ENCODE data around the gene GADL1.

The GADL1 gene

GRCh38 chr3:30918761-30919160 is 24.3 kb upstream of the GADL1 start:
- DNase-seq: no peak
- H3K36me3 ChIP-seq: no peaks in the 10 kb centered on the region
- no peak overlapping the region for H3K27ac ChIP-seq
- H3K4me3 ChIP-seq: no peak overlapping the region
- peaks cover 0 to 7% (median 0%) of the 10 kb centered on the region in 4 donors for H3K4me1 ChIP-seq
- no peak for TF ChIP-seq CTCF (IDR thresholded peaks at IDR 0.05)
- H3K9me3 ChIP-seq: no peaks in the 10 kb centered on the region
- intact Hi-C loops (cut with DNase I; ENCODE audit: low total_unique reads): no loop called here
- no peaks in the 10 kb centered on the region for H3K27me3 ChIP-seq

- no peaks in the 10 kb centered on the region for H3K9me3 ChIP-seq
- TF ChIP-seq CTCF (IDR thresholded peaks at IDR 0.05): no peak
- no peaks in the 10 kb centered on the region for H3K27me3 ChIP-seq
- intact Hi-C loops (cut with DNase I; ENCODE audit: low total_unique reads): no loop called here
- H3K4me1 ChIP-seq: peaks cover 0 to 2% (median 0%) of the 10 kb centered on the region in 4 donors
- DNase-seq: no peak
- H3K36me3 ChIP-seq: no peaks in the 10 kb centered on the region
- H3K4me3 ChIP-seq: no peak overlapping the region
- no peak overlapping the region for H3K27ac ChIP-seq
Measured at GRCh38 chr3:30915782-30916181, 21.3 kb upstream of the GADL1 start.

- Histone ChIP-seq H3K36me3 (no peaks in the 10 kb centered on the region), H3K4me3 (no peak overlapping the region), H3K9me3 (no peaks in the 10 kb centered on the region), H3K27me3 (no peaks in the 10 kb centered on the region), H3K27ac (no peak overlapping the region), H3K4me1 (no peaks in the 10 kb centered on the region)
- intact Hi-C loops (cut with DNase I; ENCODE audit: low total_unique reads): no loop called here
- no peak for TF ChIP-seq CTCF (IDR thresholded peaks at IDR 0.05)
- no peak for DNase-seq
Measured at GRCh38 chr3:30914696-30915095, 20.2 kb upstream of the GADL1 start.

- Histone ChIP-seq H3K9me3 (no peaks in the 10 kb centered on the region), H3K4me3 (no peak overlapping the region), H3K36me3 (no peaks in the 10 kb centered on the region), H3K27ac (no peak overlapping the region), H3K27me3 (no peaks in the 10 kb centered on the region), H3K4me1 (no peaks in the 10 kb centered on the region)
- no peak for DNase-seq
- TF ChIP-seq CTCF (IDR thresholded peaks at IDR 0.05): no peak
- intact Hi-C loops (cut with DNase I; ENCODE audit: low total_unique reads): no loop called here
Measured at GRCh38 chr3:30913176-30913575, 18.7 kb upstream of the GADL1 start.

- no peaks in the 10 kb centered on the region for H3K4me1 ChIP-seq
- no peak for TF ChIP-seq CTCF (IDR thresholded peaks at IDR 0.05)
- H3K27me3 ChIP-seq: no peaks in the 10 kb centered on the region
- no peak overlapping the region for H3K27ac ChIP-seq
- H3K9me3 ChIP-seq: no peaks in the 10 kb centered on the region
- intact Hi-C loops (cut with DNase I; ENCODE audit: low total_unique reads): no loop called here
- H3K36me3 ChIP-seq: no peaks in the 10 kb centered on the region
- DNase-seq: no peak
- H3K4me3 ChIP-seq: no peak overlapping the region
Measured at GRCh38 chr3:30912301-30912700, 17.8 kb upstream of the GADL1 start.

GRCh38 chr3:30908456-30909037 is 14.1 kb upstream of the GADL1 start:
- Histone ChIP-seq H3K4me3 (no peak overlapping the region), H3K4me1 (peaks cover 0 to 6% (median 0%) of the 10 kb centered on the region in 4 donors), H3K27me3 (no peaks in the 10 kb centered on the region), H3K27ac (no peak overlapping the region), H3K36me3 (no peaks in the 10 kb centered on the region), H3K9me3 (no peaks in the 10 kb centered on the region)
- TF ChIP-seq CTCF (IDR thresholded peaks at IDR 0.05): no peak
- no peak for DNase-seq
- intact Hi-C loops (cut with DNase I; ENCODE audit: low total_unique reads): no loop called here

Data from tibial artery (tissue), 4 donors.